NCI-H510A (cell line): ENCODE measurements around the gene ANKAR.
"Not testable (repeated sequence)": the region's sequence is repeated elsewhere in the genome, so short reads cannot be mapped to it uniquely, and the experiment has no call there.

ENCODE experiments used
- DNase-seq: peaks from one replicate; lab custom pipeline; 2025; lab: John Stamatoyannopoulos, UW

The ANKAR gene

DNA sequence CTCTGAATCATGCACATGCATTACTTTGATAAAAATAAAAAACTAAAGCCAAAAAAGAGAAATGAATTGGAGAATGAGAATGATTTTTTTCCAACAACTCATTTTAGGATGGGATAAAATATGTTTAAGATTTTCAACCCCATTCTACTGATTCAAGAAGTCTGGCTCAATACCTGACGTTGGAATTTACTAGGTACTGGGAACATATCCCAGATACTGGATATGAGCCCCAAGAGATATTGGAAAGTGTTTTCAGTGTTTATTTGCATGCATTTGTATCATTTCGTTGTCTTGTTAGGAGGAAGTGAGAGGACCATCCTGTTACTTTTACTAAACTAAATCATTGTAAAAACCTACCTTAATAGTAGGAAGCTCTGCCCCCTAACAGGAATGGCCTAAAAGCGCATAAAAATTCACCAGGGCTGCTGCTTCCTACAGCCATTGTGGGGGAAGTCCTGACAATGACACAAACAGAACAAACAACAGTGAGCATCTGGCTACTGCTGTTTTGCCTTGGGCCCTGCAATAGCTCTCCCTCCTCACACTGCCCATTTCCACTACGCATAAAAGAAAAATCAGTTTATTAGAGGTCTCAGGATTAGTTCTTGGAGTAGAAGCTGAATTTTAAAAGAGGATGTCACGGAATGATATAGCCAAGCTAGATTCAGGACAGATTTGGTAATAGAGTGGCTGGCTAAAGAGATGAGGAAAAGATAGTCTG lies 35.2 kb downstream of the ANKAR start:
- DNase-seq = no peak

DNA sequence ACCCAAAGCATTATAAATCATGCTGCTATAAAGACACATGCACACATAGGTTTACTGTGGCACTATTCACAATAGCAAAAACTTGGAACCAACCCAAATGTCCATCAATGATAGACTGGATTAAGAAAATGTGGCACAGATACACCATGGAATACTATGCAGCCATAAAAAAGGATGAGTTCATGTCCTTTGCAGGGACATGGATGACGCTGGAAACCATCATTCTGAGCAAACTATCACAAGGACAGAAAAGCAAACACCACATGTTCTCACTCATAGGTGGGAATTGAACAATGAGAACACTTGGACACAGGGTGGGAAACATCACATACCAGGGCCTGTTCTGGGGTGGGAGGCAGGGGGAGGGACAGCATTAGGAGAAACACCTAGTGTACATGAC lies 43.1 kb downstream of the ANKAR start:
- DNase-seq = not testable (repeated sequence)

DNA sequence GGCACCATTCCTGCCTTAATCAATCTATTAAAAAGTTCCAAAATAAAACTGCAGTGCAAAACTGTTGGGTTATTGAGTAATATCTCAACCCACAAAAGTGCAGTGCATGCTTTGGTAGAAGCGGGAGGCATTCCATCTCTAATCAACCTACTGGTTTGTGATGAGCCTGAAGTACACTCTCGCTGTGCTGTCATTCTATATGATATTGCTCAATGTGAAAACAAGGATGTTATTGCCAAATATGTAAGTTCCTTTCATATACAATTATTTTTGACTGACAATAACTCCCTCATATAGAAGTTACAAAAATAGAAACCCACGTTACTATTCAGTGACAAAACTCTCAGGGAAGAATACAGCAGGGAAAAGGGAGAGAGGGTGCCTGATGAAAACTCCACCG lies 45.1 kb downstream of the ANKAR start:
- no peak for DNase-seq

DNA sequence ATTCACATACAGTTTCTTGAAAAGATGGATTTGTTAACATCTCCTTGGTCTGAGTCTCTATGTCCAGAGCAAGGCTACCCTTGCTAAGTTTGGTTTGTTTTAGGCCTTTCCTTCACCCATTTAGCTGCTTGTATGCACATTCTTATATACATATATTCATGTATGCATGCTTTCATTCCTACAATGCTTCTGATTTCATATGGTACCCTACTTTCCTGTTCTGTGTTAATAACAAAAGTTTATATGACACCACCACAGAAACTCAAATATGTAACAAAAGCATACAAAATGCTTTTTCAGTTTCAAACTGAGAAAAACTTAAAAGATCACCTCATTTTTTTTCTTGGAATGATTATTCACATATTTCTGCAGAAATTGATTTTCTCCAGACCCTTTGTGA lies 48.7 kb downstream of the ANKAR start:
- no peak for DNase-seq
